HUDEP-2 (cell line): Measurements from ENCODE around the gene VPS54.
"Not testable (repeated sequence)": the region's sequence is repeated elsewhere in the genome, so short reads cannot be mapped to it uniquely, and the experiment has no call there.

Experiments
- DNase-seq, 76 experiments: peaks; one replicate each; lab custom pipeline; 2025; ENCODE audit not compliant: unreplicated experiment in 76 of 76; lab: John Stamatoyannopoulos, UW

Gene VPS54

GRCh38 chr2:63847571-63847970 is 171.7 kb downstream of the VPS54 start:
- DNase-seq = not testable (repeated sequence)

GRCh38 chr2:63846487-63846886 is 172.7 kb downstream of the VPS54 start:
- DNase-seq = no peak

DNA sequence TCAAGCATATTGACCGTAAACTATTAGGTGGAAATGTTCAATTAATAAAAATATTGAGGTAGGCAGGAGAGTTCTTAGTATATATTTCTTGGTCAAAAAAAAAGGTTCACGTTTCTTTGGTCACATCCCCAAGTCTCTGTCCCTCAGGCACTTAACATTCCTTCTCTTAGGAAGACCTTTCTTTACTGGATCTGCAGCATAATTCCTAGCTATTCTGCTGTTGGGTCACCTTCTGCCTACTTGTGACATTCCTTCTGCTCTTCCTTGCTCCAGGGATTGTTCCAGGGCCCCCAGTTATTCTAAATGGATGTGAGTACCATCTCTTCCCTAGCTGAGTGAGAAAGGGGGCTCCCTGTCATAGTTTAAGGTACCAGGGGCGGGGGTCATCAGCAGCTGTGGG is 173.4 kb downstream of the VPS54 start:
- no peak for DNase-seq

GRCh38 chr2:63844616-63845015 is 174.6 kb downstream of the VPS54 start:
- no peak for DNase-seq

- no peak for DNase-seq
Measured at GRCh38 chr2:63843791-63844190, 175.4 kb downstream of the VPS54 start.

GRCh38 chr2:63843093-63843492 is 176.1 kb downstream of the VPS54 start:
- no peak for DNase-seq

DNA sequence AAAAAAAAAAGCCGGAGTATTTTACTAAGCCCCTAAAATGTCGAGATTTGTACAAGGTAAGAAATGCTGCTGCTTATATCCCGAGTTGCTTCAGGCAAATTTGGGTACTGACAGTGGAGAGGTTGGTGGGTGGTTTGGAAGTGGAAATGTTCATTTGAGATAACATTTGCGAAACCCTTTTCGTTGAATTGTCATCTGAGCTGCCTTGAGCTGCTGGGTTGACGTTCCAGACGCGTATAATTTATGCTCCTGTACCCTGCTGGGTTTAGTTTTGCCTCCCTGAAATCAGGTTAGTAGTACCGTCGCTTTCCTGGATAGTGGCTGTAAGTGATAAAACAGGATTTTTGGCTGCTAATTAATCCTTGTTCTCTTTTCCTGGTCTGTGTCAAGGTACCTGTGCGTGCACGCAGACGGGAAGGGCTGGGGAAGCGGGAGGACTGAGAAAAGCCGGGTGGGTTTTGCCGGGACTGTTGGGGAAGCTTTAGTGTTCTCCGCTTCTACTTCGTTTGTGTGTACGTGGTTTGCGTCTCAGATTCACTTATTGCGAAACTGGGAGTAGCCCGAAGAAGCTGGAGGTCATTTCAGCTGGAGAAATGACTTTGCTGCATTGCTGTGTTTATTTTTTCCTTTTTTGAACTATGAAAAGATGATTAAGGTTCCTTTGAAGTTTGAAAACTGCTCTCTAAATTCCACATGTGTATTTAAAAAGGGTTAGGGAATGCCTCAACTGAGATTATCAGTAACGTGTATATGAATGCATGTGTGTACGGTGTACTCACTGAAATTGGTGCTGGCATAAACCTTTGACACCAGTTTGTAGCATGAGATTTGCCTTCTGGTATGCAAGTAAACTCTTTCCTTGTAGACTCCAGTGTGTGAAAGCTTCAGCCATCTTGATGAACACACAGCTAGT is 176.8 kb downstream of the VPS54 start:
- DNase-seq = peak in 17 of 76 experiments; percentile 2 to 46 (median 13)
